ENCODE results near the gene RNF150.
A peak's percentile ranks its signal among the peaks of the same experiment; 100 is the strongest.

Gene RNF150

GRCh38 chr4:141133146-141133998, at the start of gene RNF150:
TSS of gene RNF150 (minus strand) at chr4:141133469.
- DNase-seq (ENCODE audit: extremely low spot score): peak; percentile 58
- CTCF ChIA-PET: interaction anchor here (0.9 to 2.7 kb wide), 11 partner anchors 8 to 1732 kb away, joined by 3 to 23 read pairs (median 4); no protein-coding TSS in a partner anchor
- TF ChIP-seq CTCF (IDR thresholded peaks at IDR 0.05; ENCODE audit: control extremely low read depth, extremely low read depth, low read depth, missing control alignments): peak; percentile 52
- POLR2A ChIA-PET: no interaction called here

GRCh38 chr4:141180991-141181761, 47.9 kb upstream of the RNF150 start:
- TF ChIP-seq CTCF (IDR thresholded peaks at IDR 0.05; ENCODE audit: control extremely low read depth, extremely low read depth, low read depth, missing control alignments): no peak
- POLR2A ChIA-PET: no interaction called here
- CTCF ChIA-PET: no interaction called here
- DNase-seq (ENCODE audit: extremely low spot score): no peak

GRCh38 chr4:141179474-141180373, 46.5 kb upstream of the RNF150 start:
- ChIA-PET CTCF (no interaction called here), POLR2A (no interaction called here)
- no peak for DNase-seq (ENCODE audit: extremely low spot score)
- TF ChIP-seq CTCF (IDR thresholded peaks at IDR 0.05; ENCODE audit: control extremely low read depth, extremely low read depth, low read depth, missing control alignments): no peak

- ChIA-PET CTCF (no interaction called here), POLR2A (no interaction called here)
- no peak for DNase-seq (ENCODE audit: extremely low spot score)
- TF ChIP-seq CTCF (IDR thresholded peaks at IDR 0.05; ENCODE audit: control extremely low read depth, extremely low read depth, low read depth, missing control alignments): no peak
Measured at GRCh38 chr4:141177171-141177570, 43.9 kb upstream of the RNF150 start.

GRCh38 chr4:141174457-141174856, 41.2 kb upstream of the RNF150 start:
- CTCF ChIA-PET: no interaction called here
- DNase-seq (ENCODE audit: extremely low spot score): peak; percentile 8
- TF ChIP-seq CTCF (IDR thresholded peaks at IDR 0.05; ENCODE audit: control extremely low read depth, extremely low read depth, low read depth, missing control alignments): no peak
- POLR2A ChIA-PET: no interaction called here

GRCh38 chr4:141170671-141171070, 37.4 kb upstream of the RNF150 start:
- no peak for DNase-seq (ENCODE audit: extremely low spot score)
- ChIA-PET POLR2A (no interaction called here), CTCF (interaction anchor here (1.1 kb wide), 1 partner anchor 12 kb away, joined by 5 read pairs; no protein-coding TSS in a partner anchor)
- TF ChIP-seq CTCF (IDR thresholded peaks at IDR 0.05; ENCODE audit: control extremely low read depth, extremely low read depth, low read depth, missing control alignments): no peak

Data from GM10248 (cell line).